ENCODE measurements around the gene DENND2D.

DENND2D gene

GRCh38 chr1:111199881-111200801 is at the start of gene DENND2D:
Gene DENND2D (minus strand): TSS chr1:111200646. CDS start chr1:111200459, 187 bp downstream.
- DNase-seq, result no peak

- DNase-seq, result no peak
Observed at GRCh38 chr1:111249960-111250359, 49.5 kb upstream of the DENND2D start.

DNA sequence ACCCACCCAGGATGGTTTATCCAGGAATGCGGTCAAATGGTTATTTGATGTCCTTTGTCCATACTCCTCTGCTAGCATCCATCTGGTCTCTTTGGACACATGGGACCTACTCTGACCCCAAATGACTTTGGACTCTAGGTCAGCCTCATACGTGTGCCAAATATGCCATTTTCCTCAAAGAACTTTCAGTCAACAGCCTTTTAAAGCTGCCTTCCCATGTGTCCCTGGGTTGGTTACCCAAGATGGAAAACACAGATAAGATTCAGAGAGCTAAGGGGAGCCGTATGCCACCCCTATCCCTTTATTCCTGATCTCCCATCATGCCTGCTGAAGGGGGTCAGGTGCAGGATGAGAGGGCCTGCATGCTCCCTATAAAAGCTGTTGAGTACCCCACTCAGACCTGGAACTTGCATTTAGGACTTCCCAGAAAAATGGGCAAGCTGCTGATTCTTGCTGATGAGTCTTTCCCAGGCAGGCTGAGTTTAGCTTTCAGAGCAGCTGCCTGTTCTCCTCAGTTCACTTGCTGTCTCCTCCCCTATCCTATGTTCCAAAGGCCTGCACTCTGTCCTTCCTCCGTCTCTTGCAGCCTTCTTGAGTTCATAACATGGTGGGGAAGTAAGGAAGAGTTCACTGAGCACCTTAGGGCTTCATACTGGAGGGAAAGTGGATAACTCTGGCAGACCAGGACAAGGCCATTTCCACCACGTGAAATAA is 46.8 kb upstream of the DENND2D start:
- no peak for DNase-seq

DNA sequence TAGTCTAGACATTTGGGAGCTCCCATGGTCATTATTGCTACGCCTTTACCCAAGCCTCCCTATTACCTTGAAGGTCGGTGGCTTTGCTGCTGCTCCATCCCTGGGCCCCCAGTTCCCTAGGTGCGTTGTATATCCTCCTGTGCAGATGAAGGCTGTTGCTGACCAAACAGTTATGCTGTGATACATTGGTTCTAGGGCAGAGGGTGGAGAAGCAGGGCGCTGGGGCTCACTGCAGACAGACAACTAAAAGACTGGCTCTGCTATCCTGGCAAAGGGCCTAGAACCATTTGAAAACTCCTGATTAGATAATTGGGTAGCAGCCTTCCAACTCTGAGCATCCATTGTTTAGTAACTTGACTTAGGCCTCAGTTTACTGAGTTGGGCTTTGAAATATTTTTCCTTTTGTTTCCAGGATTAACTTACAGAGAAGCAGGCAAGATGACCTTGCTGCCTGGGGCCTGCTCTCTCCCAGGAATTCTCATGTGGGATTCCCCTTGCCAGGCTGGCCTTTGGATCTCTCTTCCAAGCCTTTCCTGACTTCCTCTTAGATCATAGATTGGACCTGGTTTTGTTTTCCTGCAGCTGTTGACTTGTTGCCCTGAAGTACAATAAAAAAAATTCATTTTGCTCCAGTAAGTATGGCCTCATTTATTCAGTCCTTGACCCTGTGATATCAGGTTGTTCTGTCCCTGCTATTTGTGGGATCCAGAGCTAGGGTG is 42.5 kb upstream of the DENND2D start:
- no peak for DNase-seq

GRCh38 chr1:111241797-111242196 is 41.4 kb upstream of the DENND2D start:
- no peak for DNase-seq

- no peak for DNase-seq
Observed at GRCh38 chr1:111238056-111238795, 37.8 kb upstream of the DENND2D start.

- no peak for DNase-seq
Observed at GRCh38 chr1:111236806-111237205, 36.4 kb upstream of the DENND2D start.

DNA sequence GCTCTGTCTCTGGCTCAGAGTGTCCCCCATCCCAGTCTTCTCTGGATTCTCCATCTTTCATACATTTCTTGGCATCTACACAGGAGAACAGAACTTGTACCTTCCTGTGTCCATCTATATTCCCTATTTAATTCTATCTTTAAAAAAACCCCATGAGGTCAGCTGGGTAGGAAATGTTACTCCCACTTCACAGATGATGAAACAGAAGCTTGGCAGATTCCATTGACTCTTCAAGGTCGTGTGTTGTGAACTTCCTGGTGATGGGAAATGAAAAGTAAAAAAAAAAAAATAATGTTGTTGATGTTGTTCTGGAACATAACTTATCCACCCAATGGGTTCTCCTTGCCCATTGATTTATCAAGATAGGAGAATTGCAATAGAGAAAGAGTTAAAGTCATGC is 35.9 kb upstream of the DENND2D start:
- DNase-seq, result no peak

- DNase-seq, result no peak
Observed at GRCh38 chr1:111234866-111235265, 34.4 kb upstream of the DENND2D start.

DNA sequence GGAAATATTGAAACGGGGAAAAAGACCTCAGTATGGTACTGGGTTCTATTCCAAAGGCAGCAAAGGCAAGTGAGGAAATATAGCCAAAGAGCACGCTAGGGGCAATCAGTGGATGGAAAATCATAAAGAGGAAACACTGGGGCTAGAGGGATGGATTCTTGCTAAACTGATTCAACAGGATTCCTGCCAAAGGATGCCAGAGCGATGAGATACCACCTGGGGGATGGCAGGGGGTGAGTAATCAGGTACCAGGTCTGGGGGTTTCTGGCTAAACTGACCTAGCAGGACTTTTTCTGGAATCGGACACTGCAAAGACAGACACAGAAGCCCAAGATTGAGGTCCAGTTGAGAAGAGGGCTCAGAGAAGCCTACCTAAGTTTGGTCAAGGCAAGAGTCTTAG is 33.8 kb upstream of the DENND2D start:
- no peak for DNase-seq

DNA sequence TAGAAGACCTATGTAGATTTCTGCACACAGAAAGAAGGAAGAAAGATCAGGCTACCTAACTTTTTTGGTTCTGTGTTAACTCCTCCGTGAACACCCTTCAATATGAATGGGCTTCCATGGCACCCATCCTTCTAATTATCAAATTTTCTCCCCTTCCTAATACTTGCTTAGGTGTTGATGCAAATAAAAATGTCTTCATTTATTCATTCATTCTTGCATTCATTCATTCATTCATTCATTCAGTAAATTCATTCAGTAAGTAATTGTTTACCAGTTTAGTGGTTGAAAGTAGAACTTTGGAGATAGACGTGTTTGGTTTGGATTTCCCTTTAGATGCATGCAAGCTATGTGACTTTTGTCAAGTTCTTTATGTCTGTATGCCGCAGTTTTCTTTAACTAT is 31.7 kb upstream of the DENND2D start:
- DNase-seq, result no peak

DNA sequence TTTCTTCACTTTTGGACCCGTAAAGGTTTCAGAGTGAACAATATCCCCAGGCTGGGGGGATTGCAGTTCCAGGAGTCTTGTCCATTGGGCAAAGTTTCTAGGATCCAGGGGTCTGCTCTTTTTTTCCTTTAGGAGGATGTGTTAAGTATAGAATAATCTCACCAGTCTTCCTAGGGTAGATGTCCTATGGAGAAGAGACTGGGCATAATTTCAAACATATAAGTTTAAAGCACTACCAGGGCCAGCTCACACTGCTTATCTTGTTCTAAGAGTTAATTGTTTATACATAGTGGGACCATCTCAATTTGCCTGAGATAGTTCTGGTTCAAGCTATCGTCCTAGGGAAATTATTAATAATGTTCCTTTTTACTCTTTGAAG is 28.3 kb upstream of the DENND2D start:
- no peak for DNase-seq

DNA sequence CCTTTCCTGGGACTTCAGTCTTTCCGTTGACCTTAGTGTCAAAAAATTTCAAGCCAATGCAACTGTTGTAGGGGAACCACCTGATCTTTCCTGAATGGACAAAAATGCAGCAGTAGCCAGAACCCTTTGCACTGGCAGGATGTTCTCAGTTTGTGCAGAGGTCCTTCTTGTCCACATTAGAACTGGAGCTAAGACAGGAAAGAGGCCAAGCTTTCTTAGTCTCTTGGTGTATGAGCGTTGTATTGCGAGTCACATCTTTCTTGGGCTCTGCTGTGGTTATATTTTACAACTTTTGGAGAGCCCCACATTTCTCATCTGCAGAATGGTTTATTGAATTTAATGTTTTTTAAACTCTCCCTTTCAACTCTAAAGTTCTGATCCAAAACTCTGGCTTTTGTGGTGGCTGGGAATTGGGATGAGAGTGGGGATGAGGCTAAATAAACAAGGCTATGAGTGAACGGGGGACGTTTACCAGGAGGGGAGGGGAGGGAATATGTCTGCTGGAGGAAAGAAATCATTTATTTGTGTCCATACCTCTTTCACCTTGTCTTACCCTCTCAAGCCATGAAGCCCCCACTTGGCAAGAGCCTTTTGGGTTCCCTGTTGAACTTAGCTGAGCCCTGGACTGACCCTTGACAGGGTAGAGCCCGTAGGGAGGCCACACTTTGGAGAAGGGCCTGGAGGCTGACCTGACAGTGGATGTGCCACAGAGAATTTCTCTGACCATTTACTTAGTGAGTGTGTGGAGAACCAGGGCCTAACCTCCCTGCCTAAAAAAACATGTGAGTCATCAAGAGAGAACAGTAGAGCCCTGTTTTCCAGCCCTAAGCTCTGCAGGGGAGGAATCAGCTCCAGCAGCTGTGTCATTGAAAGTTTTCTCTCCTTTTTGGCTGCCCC is 27.7 kb upstream of the DENND2D start:
- no peak for DNase-seq

DNA sequence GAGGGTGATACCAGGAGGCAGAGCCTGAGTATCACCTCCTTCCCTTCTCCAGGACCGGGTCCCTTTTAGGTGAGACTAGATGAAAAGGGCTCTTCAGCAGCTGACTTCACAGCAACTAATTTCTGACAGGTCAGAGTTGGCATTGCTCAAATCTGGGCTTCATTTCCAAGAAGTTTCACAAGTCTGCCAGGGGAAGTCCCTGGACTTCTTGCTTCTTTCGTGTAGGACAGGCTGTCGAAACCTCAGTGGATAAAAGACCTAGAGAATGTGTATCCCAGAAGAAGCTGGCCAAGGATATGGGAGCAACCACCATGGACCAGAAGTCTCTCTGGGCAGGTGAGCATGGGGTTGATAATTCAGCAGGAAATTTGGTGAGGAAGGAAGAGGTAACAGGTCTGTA is 27.0 kb upstream of the DENND2D start, which contains the start of gene CHI3L2:
TSS of gene CHI3L2 (plus strand) at position 280 of the 400 bp plus-strand sequence. CDS start at position 297, 17 bp downstream.
- DNase-seq, result no peak

DNA sequence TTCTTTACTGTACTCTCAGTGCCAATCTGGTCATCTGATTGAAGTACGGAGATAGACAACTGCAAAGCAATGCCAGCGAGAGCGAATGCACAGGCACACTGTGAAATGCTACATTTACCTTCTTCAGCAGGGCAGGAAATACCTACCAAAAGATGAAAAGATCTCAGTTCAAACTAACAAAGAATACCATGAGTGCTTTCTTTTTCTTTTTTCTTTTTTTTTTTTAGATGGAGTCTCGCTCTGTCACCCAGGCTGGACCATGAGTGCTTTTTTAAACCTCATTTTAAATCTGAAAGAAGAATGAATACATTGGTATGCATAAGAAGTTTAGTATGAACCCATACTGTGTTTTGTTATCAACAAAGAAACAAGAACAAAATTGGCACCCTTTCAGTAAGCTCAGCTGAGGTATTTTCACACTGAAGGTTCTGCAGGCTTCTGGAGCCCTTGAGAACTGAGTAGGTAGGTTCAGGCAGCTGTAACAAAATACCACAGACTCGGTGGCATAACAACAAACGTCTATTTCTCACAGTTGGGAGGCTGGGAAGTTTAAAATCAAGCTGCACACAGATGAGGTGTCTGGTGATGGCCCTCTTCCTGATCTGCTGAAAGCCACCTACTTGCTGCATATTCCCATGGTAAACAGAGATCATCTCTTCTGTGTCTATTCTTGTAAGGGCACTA is 25.4 kb upstream of the DENND2D start:
- no peak for DNase-seq

DNA sequence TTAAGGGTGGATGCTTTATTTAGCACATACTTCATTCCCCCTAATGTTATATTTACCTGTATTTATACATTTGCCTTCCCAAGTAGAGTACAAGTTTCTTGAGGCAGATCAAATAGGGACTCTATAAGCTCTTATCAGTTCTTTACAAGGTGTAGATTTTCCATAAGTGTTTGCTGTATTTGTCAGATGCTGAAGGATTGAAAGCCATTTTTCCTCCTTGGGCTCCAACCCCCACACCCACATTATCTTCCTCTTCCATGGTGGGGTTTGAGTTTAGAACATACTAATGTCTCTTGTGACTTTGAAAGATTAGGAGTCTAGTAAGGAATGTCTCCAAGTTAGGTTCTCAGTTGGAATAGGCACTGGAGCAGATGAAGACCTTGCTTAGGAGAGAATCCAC is 24.6 kb upstream of the DENND2D start:
- no peak for DNase-seq

GRCh38 chr1:111223126-111223685 is 22.8 kb upstream of the DENND2D start:
- DNase-seq, result no peak

DNA sequence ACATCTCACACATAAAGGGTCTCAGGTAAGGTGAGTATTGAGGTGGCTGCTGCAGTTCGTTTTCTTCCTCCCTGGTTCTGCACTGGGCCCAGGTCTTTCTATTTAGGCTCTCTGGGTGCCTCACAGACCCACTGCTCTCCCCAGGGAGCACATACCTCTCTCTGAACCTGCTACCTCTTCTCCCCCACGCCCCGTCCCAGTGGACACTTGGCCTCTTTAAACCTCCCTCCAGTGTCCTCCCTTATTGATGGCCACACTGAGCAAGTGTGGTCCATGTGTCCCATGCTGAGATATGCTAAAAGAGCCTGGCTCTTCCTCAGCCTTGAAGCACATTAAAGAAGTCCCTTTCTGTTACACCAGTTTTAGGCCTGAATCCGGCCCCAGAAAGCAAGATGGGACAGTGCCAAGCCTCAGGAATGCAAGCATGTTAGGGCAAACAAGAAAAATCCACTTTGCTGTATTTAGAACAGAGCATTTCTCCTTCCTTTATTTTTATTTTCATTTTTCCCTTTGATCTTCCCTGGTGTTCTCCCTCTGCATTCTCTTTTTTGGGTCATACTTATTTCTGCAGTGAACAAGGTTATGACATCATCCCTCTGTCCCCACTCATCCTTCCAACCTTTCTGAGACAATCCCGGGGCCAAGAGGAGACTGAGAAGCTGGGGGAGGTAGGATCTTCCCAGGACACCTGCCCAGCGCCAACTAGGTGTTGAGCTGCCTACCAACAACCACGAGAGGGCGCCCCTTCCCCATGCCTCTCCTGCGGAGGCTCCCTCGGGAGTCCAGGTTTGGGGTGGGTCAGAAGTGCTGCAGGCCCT is 22.1 kb upstream of the DENND2D start:
- peak; percentile 29 for DNase-seq

GRCh38 chr1:111221633-111222291 is 21.3 kb upstream of the DENND2D start:
- no peak for DNase-seq

Data from NCI-H748 treated with DMSO at 0.1 percent for 48 hours (cell line).